Measurements from ENCODE around the gene MMP27. TPM values are rescaled to one million over a fixed set of nuclear protein-coding genes. Genes with fewer than 3 reads are reported as not detected.

MMP27 gene
- polyA plus RNA-seq, 3 donors = not detected

DNA sequence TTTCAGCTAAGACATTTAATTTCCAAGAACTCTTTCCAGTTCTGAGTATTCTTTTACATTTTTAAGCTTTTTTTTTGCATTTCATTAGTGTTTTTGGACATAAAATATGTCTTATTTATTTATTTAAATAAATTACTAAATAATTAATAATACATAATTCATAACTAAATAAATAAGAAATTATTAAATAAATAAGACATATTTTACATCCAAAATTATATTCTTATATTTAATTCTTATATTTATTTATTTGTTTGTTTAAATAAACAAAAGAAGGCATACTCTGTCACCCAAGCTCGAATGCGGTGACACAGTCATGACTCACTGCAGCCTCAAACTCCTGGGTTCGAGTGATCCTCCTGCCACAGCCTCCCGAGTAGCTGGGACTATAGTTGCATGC is 3.1 kb upstream of the MMP27 start:
- no peak for DNase-seq (ENCODE audit: extremely low read depth in 1 of 11, low read depth in 9 of 11, low spot score in 4 of 11)

DNA sequence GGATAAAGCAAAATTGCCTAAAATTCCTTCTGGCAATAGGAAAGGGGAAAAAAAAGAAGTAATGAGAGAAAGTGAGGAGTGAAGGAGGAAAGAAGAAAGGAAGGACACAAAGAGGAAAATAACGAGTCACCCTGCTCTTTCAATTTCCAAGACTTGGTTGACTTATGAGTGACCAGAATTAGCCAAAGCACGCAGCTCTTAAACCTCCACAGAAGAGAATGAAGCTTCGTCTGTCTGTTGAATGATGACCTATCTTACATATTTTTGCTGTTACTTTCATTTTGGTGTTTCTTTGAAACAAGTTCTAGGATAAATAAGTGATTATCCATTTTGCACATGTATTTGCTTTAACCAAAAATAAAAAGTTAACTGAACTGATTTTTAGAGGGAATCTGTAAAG is 728 bp downstream of the MMP27 start:
- no peak for DNase-seq (ENCODE audit: extremely low read depth in 1 of 11, low read depth in 9 of 11, low spot score in 4 of 11)

DNA sequence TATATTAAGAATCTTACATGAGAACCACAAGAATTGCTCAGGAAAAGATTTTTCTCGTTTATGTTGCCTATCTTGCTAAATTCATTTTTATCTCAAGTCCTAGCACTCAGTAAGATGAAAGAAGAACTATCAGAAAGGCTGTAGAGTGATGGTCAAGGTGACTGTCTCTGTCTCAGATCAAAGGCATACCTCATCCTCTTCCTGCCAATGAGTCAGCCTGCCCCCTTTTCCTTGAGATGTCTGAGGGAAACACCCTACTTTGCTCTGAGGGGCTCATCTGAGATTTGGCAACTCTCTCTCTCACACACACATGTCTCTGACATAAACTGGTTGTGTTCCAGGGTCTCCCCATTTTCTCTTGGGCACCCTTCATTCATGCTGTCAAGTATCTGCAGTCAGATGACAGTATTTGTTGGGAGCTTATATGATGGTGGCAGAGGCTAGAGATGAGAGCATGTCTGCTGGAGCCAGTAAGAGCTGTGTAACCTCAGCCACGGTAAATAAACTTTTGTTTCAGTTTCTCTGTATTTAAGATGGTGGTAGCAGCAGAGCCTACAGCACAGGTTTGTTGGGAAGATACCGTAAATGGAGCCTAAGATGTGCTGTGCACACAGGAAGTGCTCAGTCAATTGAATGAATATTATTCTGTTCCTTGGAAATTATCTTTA is 1.6 kb downstream of the MMP27 start:
- DNase-seq (ENCODE audit: extremely low read depth in 1 of 11, low read depth in 9 of 11, low spot score in 4 of 11) = no peak

DNA sequence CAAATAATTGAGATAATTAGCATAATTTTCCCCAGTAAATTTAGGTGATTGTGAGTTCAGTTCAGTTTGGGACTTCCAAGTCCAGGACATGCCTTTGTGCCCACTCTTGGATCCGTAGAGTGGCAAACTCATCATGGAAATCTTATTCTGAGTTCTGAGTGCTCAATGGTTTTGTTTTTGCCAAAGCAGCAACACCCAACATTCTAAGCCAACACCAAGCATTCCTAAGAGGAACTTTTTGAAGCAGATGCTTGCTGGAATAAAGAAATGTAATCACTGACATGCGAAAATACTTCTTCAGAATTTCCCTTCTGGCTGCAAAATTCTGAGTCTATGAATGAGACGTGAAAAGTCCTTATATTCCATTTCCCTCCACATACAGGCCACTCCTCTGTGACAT is 10.4 kb downstream of the MMP27 start:
- no peak for DNase-seq (ENCODE audit: extremely low read depth in 1 of 11, low read depth in 9 of 11, low spot score in 4 of 11)

DNA sequence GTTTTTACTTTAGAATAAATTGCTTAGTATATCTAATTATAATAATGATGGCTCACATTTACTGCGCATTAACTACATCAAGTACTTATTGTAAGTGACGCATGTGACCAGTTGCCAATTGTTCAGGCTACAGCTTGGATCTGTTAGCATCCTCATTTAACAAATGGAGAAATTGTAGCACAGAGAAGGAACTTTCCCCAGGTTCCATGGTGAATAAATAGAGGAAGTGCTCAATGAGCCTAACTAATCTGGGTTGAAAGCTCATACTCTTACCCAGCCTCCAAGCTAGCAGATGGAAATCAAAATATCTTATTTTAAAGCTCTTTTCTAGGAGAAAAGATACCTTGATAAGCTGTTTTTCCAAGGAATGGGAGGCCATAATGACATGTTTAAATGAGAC is 19.8 kb downstream of the MMP27 start:
- DNase-seq (ENCODE audit: extremely low read depth in 1 of 11, low read depth in 9 of 11, low spot score in 4 of 11) = no peak

DNA sequence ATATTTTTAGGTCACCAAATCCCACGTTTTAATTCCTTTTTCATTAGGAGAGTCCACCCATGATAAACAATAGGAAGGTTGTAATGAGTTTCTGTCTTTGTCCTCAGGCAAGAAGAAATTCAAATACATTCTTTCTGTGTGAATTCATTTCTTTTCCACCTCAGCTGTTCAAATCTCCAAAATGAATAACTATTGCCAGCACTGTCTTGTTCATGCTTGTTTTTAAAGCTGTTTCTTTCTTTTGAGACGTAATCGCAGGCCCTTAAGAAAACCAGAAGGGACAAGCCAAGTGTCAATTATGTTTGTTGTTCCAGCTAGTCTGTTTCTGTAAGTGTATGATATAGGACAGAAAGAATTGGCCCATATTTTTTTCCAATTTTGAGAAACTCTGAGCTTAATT is 20.2 kb downstream of the MMP27 start:
- DNase-seq (ENCODE audit: extremely low read depth in 1 of 11, low read depth in 9 of 11, low spot score in 4 of 11) = no peak

DNA sequence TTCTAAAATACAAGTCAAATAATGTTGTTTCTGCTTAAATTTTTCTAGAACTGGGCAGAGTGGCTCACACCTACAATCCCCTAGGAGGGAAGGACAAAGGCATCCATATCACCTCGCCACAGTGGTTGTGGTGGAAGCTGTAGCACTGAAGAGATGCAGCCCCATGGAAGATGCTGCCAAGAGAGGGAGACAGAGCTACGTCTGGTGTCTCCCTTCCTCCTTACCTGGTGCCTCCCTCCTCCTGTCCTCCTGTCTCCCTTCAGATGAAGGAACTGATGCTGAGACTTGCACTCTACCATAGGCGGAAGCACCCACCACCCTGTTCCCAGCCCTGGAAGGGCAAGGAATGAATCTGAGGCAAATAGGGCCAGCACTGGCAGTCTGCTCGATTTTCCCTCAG is 22.3 kb downstream of the MMP27 start:
- no peak for DNase-seq (ENCODE audit: extremely low read depth in 1 of 11, low read depth in 9 of 11, low spot score in 4 of 11)

DNA sequence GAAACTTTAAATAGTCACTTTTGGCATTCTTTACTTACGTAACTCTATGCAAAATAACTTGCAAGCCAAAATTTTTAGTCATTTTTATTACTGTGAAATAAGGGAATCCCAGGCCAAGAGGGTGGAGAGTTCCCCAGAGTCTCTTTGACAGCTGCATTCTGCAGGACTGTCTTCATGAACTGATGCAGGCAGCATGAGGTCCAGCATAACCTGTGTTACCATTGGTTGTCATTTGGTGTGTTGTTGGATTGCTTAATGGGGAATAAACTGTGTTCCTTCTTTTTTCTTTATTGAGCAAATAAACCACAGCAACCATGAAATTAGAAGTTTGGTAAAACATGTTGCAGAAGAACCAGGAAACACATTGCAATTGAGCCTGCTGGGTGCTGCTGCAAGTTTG is 24.6 kb downstream of the MMP27 start:
- DNase-seq (ENCODE audit: extremely low read depth in 1 of 11, low read depth in 9 of 11, low spot score in 4 of 11) = no peak

DNA sequence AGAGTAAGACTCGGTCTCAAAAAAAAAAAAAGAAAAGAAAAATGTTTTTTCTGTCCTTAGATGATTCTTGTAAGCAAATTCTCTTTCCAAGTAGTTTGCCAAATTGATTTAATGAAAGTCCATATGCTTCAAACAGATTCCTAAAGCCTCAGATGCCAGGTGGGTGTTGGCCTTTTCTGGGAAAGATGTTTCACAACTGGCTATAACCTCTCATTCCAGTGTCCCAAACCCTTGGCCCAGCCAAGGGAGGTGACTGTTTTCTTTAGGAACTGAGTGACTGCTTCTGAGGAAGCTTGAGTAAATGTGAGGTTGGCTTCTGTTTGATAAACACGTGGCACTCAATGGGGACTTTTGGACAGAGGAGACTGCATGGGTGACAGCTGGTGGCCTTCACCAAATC is 27.5 kb downstream of the MMP27 start:
- no peak for DNase-seq (ENCODE audit: extremely low read depth in 1 of 11, low read depth in 9 of 11, low spot score in 4 of 11)

DNA sequence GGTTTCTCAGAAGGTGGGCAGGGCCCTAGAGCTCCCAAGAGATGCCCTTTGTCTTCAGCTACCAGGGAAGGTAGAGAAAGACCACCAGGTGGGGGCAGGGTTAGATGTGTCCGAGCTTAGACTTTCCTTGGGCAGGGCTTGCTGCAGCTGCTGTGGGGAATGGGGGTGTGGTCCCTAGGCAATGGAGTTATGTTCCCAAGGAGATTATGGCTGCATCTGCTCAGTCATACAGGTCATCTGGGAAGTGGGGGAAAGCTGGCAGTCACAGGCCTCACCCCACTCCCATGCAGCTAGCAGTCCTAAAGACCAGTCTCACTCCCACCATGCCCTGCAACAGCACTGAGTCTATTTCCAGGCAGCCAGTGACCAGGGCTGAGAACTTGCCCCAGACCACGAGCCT is 29.5 kb downstream of the MMP27 start:
- DNase-seq (ENCODE audit: extremely low read depth in 1 of 11, low read depth in 9 of 11, low spot score in 4 of 11) = no peak

DNA sequence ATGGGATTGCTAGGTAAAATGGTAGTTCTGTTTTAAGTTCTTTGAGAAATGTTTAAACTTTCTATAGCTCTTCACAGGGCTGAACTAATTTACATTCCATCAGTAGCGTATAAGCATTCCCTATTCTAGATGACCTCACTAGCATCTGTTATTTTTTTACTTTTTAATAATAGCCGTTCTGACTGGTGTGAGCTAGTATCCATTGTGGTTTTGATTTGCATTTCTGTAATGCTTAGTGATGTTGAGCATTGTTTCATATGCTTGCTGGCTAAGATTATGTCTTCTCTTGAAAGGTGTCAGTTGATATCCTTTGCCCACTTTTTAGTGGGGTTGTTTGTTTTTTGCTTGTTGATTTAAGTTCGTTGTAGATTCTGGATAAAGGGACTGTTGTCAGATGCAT is 35.9 kb downstream of the MMP27 start:
- no peak for DNase-seq (ENCODE audit: extremely low read depth in 1 of 11, low read depth in 9 of 11, low spot score in 4 of 11)

DNA sequence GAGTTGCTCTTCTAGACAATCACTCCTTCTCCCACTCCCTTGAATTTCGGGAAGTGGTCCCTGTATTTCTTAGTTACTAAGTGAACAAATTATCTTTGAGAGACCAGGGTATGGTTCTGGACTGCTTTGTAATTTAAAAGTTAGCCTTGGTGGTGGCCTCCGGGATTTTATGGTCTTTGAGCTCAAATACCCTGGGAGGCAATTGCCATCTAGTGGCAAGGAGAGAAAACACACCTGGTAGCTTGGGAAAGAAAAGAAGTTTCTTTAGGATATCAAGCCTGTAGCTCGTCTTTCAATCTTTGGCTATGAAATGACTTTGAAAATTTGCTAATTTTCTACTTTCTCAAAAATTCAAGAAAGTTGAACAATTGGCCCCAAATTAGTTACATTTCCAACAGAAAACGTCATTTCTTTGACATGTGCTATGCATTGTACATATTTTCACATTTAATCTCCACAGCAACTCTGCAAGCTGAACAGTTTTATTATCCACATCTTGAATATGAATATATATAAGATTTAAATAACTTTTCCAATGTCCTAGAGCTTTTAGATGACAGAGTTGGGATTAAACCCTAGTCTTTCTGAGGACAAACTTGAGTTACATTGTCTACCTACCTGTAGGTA is 39.1 kb downstream of the MMP27 start:
- DNase-seq (ENCODE audit: extremely low read depth in 1 of 11, low read depth in 9 of 11, low spot score in 4 of 11) = peak in 8 of 11 donors; percentile 4 to 26 (median 13)

DNA sequence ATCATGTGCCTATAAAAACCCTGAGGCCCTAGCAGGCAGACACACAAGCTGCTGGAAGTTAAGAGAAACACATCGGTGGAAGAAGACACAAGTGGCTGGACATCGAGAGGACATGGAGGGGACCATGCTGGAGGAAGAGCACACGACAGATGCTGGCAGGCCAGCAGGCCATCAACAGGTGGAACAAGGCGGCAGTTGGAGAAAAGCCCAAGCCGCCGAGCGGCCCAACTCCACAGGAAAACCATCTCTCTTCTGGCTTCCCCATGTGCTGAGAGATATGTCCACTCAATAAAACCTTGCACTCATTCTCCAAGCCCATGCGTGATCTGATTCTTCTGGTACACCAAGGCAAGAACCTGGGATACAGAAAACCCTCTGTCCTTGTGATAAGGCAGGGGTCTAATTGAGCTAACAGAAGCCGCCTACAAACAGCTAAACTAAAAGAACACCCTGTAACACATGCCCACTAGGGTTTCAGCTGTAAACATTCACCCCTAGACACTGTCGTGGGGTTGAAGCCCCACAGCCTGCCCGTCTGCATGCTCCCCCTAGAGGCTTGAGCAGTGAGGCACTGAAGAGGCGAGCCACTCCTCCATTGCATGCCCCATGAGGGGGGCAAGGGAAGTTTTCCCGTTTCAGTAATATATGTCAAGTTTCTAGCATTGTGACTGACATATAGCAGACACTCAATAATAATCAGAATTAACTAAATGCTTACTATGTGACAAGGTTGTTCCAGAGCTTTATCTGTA is 41.4 kb downstream of the MMP27 start:
- DNase-seq (ENCODE audit: extremely low read depth in 1 of 11, low read depth in 9 of 11, low spot score in 4 of 11) = no peak

DNA sequence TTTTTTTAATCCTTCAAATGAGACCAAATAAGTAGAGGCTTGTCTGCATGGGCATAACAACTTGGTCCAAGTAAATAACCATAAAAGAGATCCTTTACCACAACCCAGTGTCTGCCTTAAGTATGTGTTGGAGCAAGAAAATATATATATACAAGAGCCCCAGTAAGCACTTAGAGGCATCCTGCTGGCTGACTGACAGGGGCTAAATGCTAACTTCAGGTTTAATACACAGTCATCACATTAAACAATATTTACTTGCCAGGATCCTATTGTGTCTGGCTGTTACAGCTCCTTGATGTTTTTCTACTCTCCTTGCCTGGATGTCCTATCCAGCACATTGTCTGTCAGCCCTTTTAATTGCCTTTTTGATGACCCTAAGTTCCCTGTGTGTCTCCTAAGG is 43.0 kb downstream of the MMP27 start:
- no peak for DNase-seq (ENCODE audit: extremely low read depth in 1 of 11, low read depth in 9 of 11, low spot score in 4 of 11)

DNA sequence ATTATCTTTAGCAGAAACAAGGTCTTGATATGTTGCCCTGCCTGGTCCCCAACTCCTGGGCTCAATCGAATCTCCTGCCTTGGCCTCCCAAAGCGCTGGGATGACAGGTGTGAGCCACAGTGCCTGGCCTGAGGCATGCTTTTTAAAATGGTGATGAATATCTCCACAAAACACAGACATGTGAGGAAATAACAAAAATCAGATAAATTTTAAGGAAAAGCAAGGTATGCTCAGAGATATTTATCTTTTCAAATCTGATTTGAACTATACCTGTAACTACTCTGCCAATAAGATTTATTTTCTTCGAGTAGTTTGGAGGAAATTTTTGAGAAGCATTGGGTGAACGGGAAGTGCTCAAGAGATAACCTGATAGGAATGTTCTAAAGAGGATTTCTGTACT is 44.5 kb downstream of the MMP27 start:
- no peak for DNase-seq (ENCODE audit: extremely low read depth in 1 of 11, low read depth in 9 of 11, low spot score in 4 of 11)

DNA sequence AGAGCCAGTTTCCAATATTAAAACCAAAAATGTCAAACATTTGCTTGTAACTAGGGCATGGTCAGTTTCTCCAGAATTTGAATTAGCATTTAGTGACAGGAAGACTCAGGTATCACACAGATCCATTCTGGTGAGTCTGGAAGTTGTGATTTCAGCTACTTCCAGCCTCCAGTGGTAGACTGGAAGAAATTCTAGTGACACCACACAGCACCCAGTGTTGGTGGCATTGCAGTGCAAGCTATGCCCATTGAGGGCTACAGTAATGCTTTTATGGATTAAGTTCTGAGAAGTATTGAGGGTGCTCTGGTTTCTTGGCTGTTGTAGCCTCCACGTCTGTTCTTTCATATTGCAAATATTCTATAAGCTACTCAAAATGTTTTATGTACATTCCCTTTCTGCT is 49.0 kb downstream of the MMP27 start:
- no peak for DNase-seq (ENCODE audit: extremely low read depth in 1 of 11, low read depth in 9 of 11, low spot score in 4 of 11)

DNA sequence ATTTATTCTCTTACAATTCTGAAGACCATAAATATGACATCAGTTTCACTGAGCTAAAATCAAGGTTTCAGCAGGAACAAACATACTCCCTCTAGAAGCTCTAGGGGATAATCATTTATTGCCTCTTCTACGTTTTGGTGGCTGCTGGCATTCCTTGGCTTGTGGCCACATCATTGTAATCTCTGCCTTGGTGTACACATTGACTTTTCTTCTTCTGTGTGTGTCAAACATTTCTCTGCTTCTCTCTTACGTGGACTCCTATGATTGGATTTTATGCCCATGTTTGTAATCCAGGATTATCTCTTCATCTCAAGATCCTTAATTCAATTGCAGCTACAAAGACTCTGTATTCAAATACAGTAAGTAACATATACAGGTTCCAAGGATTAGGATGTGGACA is 50.0 kb downstream of the MMP27 start:
- DNase-seq (ENCODE audit: extremely low read depth in 1 of 11, low read depth in 9 of 11, low spot score in 4 of 11) = no peak

DNA sequence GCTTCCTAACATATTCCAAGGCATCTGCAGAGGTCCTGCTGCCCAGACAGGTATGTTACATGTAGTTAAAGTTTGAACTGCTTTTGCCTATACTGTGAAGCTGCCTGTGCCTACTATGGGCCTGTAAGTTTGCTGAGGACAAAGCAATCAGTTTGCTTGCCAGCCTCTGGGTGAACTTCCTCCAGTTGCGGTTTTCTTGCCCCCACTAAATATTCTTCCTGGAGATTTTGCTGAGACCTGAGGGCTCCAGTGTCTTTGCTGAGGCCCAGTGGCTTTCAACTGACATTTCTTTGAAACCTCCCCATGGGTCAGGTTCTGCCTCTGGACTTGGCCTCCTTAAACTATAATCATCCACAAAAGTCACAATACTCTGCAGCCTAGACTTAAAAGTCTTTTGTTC is 50.8 kb downstream of the MMP27 start:
- no peak for DNase-seq (ENCODE audit: extremely low read depth in 1 of 11, low read depth in 9 of 11, low spot score in 4 of 11)

DNA sequence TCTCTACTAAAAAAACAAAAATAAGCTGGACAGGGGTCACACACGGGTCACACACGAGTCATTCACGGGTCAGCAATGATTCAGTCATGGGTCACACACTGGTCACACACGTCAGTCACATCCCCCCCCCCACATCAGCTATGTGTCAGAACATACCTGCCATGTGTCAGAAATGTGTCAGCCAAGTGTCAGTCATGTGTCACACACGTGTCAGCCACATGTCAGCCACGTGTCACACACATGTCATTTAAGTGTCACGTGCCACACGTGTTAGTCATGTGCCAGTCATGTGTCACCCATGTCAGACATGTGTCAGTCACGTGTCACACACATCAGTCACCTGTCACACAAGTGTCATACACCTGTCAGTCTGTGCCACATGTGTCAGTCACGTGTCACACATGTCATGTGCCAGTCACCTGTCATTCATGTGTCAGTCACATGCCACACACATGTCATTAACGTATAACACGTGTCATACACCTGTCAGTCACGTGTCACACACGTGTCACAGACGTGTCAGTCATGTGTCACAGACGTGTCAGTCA is 51.8 kb downstream of the MMP27 start:
- DNase-seq (ENCODE audit: extremely low read depth in 1 of 11, low read depth in 9 of 11, low spot score in 4 of 11) = no peak

DNA sequence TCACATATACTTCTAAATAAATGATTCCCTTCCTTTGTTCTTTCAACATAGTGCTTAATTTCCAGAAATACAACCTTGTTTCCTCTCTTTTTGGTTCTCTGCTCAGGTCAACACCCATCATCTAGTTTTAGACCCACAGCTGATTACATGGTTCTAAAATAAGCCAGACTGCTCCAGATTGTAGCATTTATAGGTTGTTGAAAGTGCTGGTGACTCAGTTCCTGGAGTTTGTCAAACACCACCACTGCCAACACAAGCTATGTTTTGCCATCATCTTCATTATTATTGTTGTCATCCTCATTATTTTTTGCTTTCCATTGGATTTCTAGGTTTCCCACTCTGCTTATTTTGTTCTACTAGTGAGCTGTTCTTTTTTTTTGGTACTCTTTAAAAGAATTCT is 58.1 kb downstream of the MMP27 start:
- DNase-seq (ENCODE audit: extremely low read depth in 1 of 11, low read depth in 9 of 11, low spot score in 4 of 11) = no peak

Measured in renal cortex interstitium (tissue), 11 donors.